Measurements from ENCODE around the gene MAPK11.
A peak's percentile ranks its signal among the peaks of the same experiment; 100 is the strongest.

Gene MAPK11

DNA sequence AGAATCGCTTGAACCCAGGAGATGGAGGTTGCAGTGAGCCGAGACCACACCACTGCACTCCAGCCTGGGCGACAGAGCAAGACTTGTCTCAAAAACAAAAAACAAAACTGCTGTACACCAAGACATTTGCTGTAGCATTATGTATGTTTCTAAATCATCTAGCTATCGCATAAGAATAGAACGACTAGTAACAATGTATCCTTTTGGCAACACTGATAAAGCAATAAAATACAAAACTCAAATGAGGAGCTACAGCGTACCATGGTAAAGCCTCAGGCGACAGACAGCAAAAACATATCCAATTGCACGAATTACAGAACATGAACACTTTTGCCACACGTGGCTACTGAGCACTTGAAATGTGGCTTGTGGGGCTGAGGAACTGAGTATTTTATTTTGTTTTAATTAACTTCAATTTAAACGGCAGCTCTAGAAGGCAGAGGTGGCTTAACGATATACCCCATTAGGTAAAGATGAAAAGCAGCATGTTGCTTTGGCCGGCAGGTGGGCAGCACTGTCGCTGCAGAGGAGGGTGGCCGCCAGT is 27.7 kb downstream of the MAPK11 start:
- DNase-seq: no peak
- no peak overlapping the region for H3K27ac ChIP-seq
- H3K4me1 ChIP-seq: peaks cover 0 to 51% (median 41%) of the 10 kb centered on the region in 4 donors
- H3K36me3 ChIP-seq: peaks cover 5 to 44% (median 21%) of the 10 kb centered on the region in 3 donors
- no peak for TF ChIP-seq CTCF (IDR thresholded peaks at IDR 0.05)
- intact Hi-C loops (cut with DNase I; ENCODE audit: low total_unique reads): loop anchor here (10.0 kb wide), 1 partner anchor 262 kb away; the partner anchor contains the start of genes LMF2 and NCAPH2
- H3K4me3 ChIP-seq: peak overlapping the region; percentile 77 to 95
- H3K27me3 ChIP-seq: no peaks in the 10 kb centered on the region
- H3K9me3 ChIP-seq: no peaks in the 10 kb centered on the region

DNA sequence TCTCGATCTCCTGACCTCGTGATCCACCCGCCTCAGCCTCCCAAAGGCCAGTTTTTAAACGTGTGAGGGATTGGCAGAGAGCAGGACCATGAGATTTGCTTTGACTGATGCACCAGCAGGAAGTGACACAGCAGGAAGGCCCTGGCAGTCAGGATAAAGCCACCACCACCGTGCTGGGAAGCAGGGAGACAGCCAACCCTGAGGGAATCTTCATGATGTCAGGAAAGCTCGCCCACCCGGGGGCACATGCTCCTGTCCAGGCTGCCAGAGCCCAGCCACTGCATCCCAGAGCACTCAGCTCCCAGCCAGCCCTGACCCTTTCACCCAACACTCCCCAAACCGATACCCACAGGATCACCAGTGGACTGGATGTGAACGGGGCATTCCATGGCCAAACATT is 31.4 kb downstream of the MAPK11 start:
- Histone ChIP-seq H3K27me3 (no peaks in the 10 kb centered on the region), H3K4me3 (no peak overlapping the region), H3K4me1 (peaks cover 0 to 35% (median 26%) of the 10 kb centered on the region in 4 donors), H3K36me3 (peaks cover 5 to 47% (median 29%) of the 10 kb centered on the region in 3 donors), H3K9me3 (no peaks in the 10 kb centered on the region), H3K27ac (no peak overlapping the region)
- no peak for DNase-seq
- intact Hi-C loops (cut with DNase I; ENCODE audit: low total_unique reads): no loop called here
- no peak for TF ChIP-seq CTCF (IDR thresholded peaks at IDR 0.05)

GRCh38 chr22:50236731-50237409 is 33.3 kb downstream of the MAPK11 start:
- Histone ChIP-seq H3K9me3 (no peaks in the 10 kb centered on the region), H3K27me3 (no peaks in the 10 kb centered on the region), H3K4me3 (no peak overlapping the region), H3K4me1 (peaks cover 0 to 16% (median 13%) of the 10 kb centered on the region in 4 donors), H3K27ac (no peak overlapping the region), H3K36me3 (peaks cover 5 to 66% (median 44%) of the 10 kb centered on the region in 3 donors)
- no peak for DNase-seq
- intact Hi-C loops (cut with DNase I; ENCODE audit: low total_unique reads): no loop called here
- no peak for TF ChIP-seq CTCF (IDR thresholded peaks at IDR 0.05)

DNA sequence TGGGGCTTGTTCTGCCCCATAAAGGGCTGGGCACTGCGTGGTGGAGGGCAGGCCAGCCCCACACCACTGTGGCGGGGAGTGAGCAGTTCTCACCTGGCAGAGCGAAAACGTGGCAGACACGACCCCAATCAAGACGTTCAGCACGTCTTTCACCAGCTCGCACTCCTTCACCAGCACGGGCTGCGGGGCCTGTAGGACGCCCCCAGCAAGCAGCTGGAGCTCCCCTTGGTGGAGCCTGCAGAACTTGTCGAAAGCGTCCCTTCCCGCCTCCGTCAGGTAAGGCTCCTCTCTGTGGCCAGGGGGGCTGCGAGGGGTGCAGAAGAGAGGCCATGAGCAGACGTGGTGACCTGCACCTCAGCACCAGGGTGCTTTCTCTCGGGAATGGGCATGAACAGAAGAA is 37.0 kb downstream of the MAPK11 start:
- no peaks in the 10 kb centered on the region for H3K4me1 ChIP-seq
- H3K27me3 ChIP-seq: no peaks in the 10 kb centered on the region
- H3K9me3 ChIP-seq: no peaks in the 10 kb centered on the region
- peaks cover 8 to 68% (median 48%) of the 10 kb centered on the region in 3 donors for H3K36me3 ChIP-seq
- no peak overlapping the region for H3K4me3 ChIP-seq
- intact Hi-C loops (cut with DNase I; ENCODE audit: low total_unique reads): no loop called here
- no peak overlapping the region for H3K27ac ChIP-seq
- TF ChIP-seq CTCF (IDR thresholded peaks at IDR 0.05): no peak
- DNase-seq: no peak

DNA sequence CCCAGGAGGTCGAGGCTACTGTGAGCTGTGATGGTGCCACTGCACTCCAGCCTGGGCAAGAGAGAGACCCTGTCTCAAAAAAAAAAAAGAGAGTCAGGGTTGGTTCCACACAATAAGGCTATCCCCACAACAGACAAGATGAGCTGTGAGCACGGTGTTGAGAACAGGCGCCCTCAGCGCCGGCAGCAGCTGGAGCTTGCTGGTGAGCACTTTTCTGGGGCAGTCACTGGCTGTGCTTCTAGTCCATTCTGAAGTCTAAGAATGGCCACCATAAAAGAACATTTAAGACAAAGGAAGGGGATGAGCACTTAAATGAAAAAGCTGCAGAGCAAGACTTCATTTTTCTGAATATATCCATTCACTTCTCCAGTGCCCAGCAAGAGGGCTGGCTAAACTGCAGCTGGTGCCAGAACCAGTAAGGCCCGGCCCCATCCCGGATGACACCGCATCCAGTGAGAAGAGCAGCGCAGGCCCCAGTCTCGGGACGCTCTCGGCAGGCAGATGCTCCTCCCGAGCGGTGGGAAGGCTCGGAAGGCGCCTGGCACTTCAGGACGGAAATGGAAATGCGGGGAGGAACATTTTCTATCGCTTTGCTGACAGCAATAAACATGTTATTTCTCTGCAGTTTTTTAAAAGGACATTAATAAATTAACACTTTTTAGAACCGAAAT is 37.6 kb downstream of the MAPK11 start:
- DNase-seq: no peak
- no peak for TF ChIP-seq CTCF (IDR thresholded peaks at IDR 0.05)
- intact Hi-C loops (cut with DNase I; ENCODE audit: low total_unique reads): no loop called here
- no peaks in the 10 kb centered on the region for H3K27me3 ChIP-seq
- no peak overlapping the region for H3K4me3 ChIP-seq
- H3K36me3 ChIP-seq: peaks cover 11 to 69% (median 51%) of the 10 kb centered on the region in 3 donors
- no peaks in the 10 kb centered on the region for H3K9me3 ChIP-seq
- H3K4me1 ChIP-seq: no peaks in the 10 kb centered on the region
- no peak overlapping the region for H3K27ac ChIP-seq
